Measurements from ENCODE around the gene CORO1C. TPM values are rescaled to one million over a fixed set of nuclear protein-coding genes. Genes with fewer than 3 reads are reported as not detected.

Gene CORO1C
- total RNA-seq, 1 donor from 2014 or later: 128 TPM

DNA sequence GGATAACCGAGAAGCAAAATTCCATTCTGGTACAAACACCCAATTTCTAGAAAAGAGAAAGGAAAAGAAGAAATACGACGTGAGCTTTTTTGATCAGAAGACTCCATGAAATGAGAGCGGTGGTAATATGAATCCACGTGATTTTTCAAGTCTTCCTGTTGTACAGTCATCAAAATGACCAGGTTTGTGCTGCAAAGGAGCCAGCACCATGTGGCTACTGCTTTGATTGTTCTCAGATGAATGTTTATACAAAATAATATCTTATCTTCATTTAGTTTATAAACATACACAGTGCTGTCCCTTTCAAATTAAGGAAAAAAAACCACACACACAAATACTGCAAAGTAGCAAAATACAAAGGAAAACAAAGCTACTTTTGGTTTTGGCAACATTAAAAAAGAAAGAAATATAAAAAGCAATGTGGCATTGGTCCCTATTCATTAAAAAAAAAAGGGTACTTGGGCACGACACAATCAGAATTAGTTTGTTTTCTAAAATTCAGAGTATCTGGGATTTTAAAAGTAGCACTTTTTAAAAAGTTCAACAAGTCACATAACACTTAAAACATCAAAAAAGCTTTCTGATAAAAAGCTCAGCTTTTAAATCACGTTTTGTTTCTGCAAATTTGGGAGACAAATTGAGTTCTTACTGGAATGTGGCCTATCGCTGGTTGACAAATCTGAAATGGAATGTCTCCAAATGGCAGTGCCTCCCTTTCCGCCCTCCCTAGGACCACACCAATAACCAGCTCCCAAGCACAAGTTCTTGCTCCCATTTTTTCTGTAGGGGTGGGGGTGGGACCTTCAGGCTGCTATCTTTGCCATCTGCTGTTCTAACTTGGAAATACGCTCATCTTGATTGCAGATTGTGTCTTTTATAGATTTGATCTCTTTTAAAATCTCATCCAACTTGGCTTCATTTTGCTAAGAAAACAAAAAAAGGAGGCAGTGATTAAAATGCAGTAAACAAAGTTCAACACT is 84.4 kb downstream of the CORO1C start:
- Histone ChIP-seq H3K27me3 (no peaks in the 10 kb centered on the region), H3F3A (ENCODE audit: low read depth) (peaks cover 5% of the 10 kb centered on the region), H3K4me2 (no peak overlapping the region), H3K4me3 (no peak overlapping the region), H3K9ac (no peak overlapping the region), H2AFZ (replicated peaks) (no peak overlapping the region), H3K36me3 (peaks cover 9% of the 10 kb centered on the region), H4K20me1 (ENCODE audit: low read depth) (no peaks in the 10 kb centered on the region), H3K79me2 (ENCODE audit: low read depth) (no peaks in the 10 kb centered on the region), H3K9me3 (ENCODE audit: low read depth) (no peaks in the 10 kb centered on the region), H3K27ac (no peak overlapping the region), H3K4me1 (no peaks in the 10 kb centered on the region)
- no peak for TF ChIP-seq EZH2 (IDR thresholded peaks at IDR 0.05)
- TF ChIP-seq, protein P1, sequence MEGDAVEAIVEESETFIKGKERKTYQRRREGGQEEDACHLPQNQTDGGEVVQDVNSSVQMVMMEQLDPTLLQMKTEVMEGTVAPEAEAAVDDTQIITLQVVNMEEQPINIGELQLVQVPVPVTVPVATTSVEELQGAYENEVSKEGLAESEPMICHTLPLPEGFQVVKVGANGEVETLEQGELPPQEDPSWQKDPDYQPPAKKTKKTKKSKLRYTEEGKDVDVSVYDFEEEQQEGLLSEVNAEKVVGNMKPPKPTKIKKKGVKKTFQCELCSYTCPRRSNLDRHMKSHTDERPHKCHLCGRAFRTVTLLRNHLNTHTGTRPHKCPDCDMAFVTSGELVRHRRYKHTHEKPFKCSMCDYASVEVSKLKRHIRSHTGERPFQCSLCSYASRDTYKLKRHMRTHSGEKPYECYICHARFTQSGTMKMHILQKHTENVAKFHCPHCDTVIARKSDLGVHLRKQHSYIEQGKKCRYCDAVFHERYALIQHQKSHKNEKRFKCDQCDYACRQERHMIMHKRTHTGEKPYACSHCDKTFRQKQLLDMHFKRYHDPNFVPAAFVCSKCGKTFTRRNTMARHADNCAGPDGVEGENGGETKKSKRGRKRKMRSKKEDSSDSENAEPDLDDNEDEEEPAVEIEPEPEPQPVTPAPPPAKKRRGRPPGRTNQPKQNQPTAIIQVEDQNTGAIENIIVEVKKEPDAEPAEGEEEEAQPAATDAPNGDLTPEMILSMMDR (IDR thresholded peaks at IDR 0.05): no peak
- TF ChIP-seq EZH2phosphoT487 (IDR thresholded peaks at IDR 0.05): no peak
- no peak for DNase-seq (ENCODE audit: low spot score)
- H3K4me3 Mint-ChIP-seq: no peak overlapping the region
- H3K4me1 Mint-ChIP-seq: peaks cover 22% of the 10 kb centered on the region
- no peaks in the 10 kb centered on the region for H3K9me3 Mint-ChIP-seq
- peaks cover 2% of the 10 kb centered on the region for H3K27me3 Mint-ChIP-seq (ENCODE audit: insufficient read depth, low read depth)
- H3K27ac Mint-ChIP-seq: no peak overlapping the region
- peaks cover 54% of the 10 kb centered on the region for H3K36me3 Mint-ChIP-seq

DNA sequence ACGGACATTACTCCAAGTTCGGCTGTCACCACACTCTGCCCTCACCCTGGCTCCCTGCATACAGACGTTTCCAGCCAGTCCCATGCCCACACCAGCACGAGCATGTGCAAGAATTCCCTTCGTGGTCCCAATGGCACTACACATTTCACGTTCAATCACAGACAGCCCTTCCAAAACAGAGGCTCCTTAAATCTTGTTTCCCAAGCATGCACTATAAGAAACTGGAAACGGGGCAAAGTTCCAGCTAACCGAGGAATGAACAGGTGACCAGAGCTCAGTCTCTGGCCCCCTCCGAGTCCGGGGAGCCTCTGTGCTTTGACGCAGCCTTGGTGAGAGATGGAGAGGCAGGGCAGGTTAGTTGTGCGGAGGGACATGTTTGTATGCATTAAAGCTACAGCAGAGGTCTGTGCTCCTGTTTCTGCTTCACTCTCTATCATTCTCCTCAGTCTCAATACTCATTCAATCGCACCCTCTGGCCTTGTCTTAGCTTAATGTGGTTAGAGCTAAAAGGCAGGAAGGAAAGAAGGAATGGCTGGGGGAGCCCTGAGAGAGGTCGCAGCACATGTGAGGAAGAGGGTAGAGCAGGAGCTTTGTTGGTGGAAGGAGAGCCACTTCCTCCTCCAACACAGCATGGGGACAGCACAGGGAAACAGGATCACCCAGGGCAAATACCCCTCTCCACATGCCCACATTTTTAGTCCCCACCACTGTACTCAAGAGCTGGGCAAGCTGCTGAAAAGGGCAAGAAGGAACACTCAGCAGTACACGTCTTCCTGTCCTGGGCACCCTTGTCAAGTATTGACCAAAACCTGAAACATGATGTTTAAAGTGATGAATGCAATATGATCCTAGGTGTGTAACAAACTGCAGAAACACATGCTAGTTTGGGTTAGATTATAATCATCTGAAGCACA is 85.4 kb downstream of the CORO1C start:
- H3K4me2 ChIP-seq: no peak overlapping the region
- no peaks in the 10 kb centered on the region for H3K79me2 ChIP-seq (ENCODE audit: low read depth)
- no peaks in the 10 kb centered on the region for H4K20me1 ChIP-seq (ENCODE audit: low read depth)
- peaks cover 5% of the 10 kb centered on the region for H3F3A ChIP-seq (ENCODE audit: low read depth)
- Mint-ChIP-seq H3K9me3 (no peaks in the 10 kb centered on the region), H3K4me1 (peaks cover 28% of the 10 kb centered on the region), H3K27me3 (ENCODE audit: insufficient read depth, low read depth) (peaks cover 2% of the 10 kb centered on the region), H3K4me3 (no peak overlapping the region), H3K36me3 (peaks cover 48% of the 10 kb centered on the region), H3K27ac (peak overlapping the region; percentile 27)
- no peak overlapping the region for H3K9ac ChIP-seq
- peaks cover 5% of the 10 kb centered on the region for H3K36me3 ChIP-seq
- no peak for DNase-seq (ENCODE audit: low spot score)
- no peaks in the 10 kb centered on the region for H3K9me3 ChIP-seq (ENCODE audit: low read depth)
- TF ChIP-seq EZH2 (IDR thresholded peaks at IDR 0.05) (no peak), EZH2phosphoT487 (IDR thresholded peaks at IDR 0.05) (no peak)
- TF ChIP-seq, protein P1 (IDR thresholded peaks at IDR 0.05): no peak
- no peak overlapping the region for H3K27ac ChIP-seq
- H3K4me3 ChIP-seq: no peak overlapping the region
- H3K27me3 ChIP-seq: no peaks in the 10 kb centered on the region
- no peak overlapping the region for H2AFZ ChIP-seq (replicated peaks)
- no peaks in the 10 kb centered on the region for H3K4me1 ChIP-seq

DNA sequence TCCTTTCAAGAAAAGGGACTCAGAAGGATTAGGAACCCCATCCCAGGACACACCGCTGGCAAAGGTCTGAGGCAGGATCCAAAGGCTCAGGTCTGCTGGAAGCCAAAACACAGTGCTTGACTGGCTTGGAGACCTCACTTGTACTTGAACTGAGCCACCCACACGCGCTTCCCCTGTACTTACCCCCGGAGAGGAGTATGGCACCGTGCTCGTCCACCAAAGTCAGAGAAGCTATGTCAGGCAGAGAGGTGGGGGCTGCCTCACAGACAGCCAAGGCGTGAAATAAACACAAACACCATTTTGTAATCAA is 86.6 kb downstream of the CORO1C start:
- H3K4me1 Mint-ChIP-seq: peaks cover 36% of the 10 kb centered on the region
- H3K4me2 ChIP-seq: no peak overlapping the region

More for the DNA sequence above, 86.6 kb downstream of the CORO1C start:
- TF ChIP-seq EZH2phosphoT487 (IDR thresholded peaks at IDR 0.05): no peak
- TF ChIP-seq, protein P1 (IDR thresholded peaks at IDR 0.05): no peak
- TF ChIP-seq EZH2 (IDR thresholded peaks at IDR 0.05): no peak
- Histone ChIP-seq H3K36me3 (no peaks in the 10 kb centered on the region), H3F3A (ENCODE audit: low read depth) (peaks cover 7% of the 10 kb centered on the region), H4K20me1 (ENCODE audit: low read depth) (no peaks in the 10 kb centered on the region), H3K27ac (no peak overlapping the region), H3K4me3 (no peak overlapping the region), H3K79me2 (ENCODE audit: low read depth) (no peaks in the 10 kb centered on the region), H3K4me1 (peaks cover 4% of the 10 kb centered on the region), H2AFZ (replicated peaks) (no peak overlapping the region), H3K27me3 (no peaks in the 10 kb centered on the region), H3K9me3 (ENCODE audit: low read depth) (no peaks in the 10 kb centered on the region), H3K9ac (no peak overlapping the region)
- H3K27ac Mint-ChIP-seq: no peak overlapping the region
- H3K27me3 Mint-ChIP-seq (ENCODE audit: insufficient read depth, low read depth): peaks cover 2% of the 10 kb centered on the region
- H3K4me3 Mint-ChIP-seq: no peak overlapping the region
- peaks cover 48% of the 10 kb centered on the region for H3K36me3 Mint-ChIP-seq
- no peaks in the 10 kb centered on the region for H3K9me3 Mint-ChIP-seq
- DNase-seq (ENCODE audit: low spot score): no peak
